SK-N-SH treated with all-trans-retinoic acid at 6 μM for 48 hours (cell line): ENCODE measurements around the gene CHCHD6.

Experiments
- ATAC-seq: fragments of 200-7000 bp; cut with Tn5 transposase; 3 replicates; pipeline ENCODE4 v1.9.1; 2020; ENCODE audit warnings: mild to moderate bottlenecking, moderate library complexity
- ARNTL ChIP-seq: fragments of 450-650 bp; formaldehyde crosslinking; IDR thresholded peaks from 2 replicates; pipeline ENCODE4 v1.5.0; 2020; ENCODE audit warnings: low read depth, mild to moderate bottlenecking, moderate library complexity, borderline replicate concordance
- BACH2 ChIP-seq: fragments of 250-450 bp; sonication (Bioruptor Pico); IDR thresholded peaks from 2 replicates; pipeline ENCODE4 v1.9.0; 2021; ENCODE audit warnings: mild to moderate bottlenecking, borderline replicate concordance
- CSDC2 ChIP-seq: fragments of 250-450 bp; sonication (Bioruptor Pico); IDR thresholded peaks from 2 replicates; pipeline ENCODE4 v1.5.0; 2020; ENCODE audit warnings: mild to moderate bottlenecking, moderate library complexity
- ESRRG ChIP-seq: fragments of 250-450 bp; sonication (Bioruptor Pico); IDR thresholded peaks from 2 replicates; pipeline ENCODE4 v1.6.1; 2021; ENCODE audit warnings: mild to moderate bottlenecking
- GLIS3 ChIP-seq: fragments of 250-450 bp; sonication (Bioruptor Pico); IDR thresholded peaks from 2 replicates; pipeline ENCODE4 v1.5.0; 2020; ENCODE audit warnings: mild to moderate bottlenecking, moderate library complexity
- ISL1 ChIP-seq: fragments of 250-450 bp; sonication (Bioruptor Pico); IDR thresholded peaks from 2 replicates; pipeline ENCODE4 v2.1.2; 2022; ENCODE audit warnings: mild to moderate bottlenecking, moderate library complexity
- OSR1 ChIP-seq: fragments of 250-450 bp; sonication (Bioruptor Pico); IDR thresholded peaks from 2 replicates; pipeline ENCODE4 v1.8.0; 2022; ENCODE audit warnings: moderate library complexity, mild to moderate bottlenecking, inconsistent platforms
- POU6F1 ChIP-seq: fragments of 250-450 bp; sonication (Bioruptor Pico); IDR thresholded peaks from 2 replicates; pipeline ENCODE4 v1.8.0; 2021; ENCODE audit warnings: low read depth, mild to moderate bottlenecking, moderate library complexity, borderline replicate concordance
- PPARA ChIP-seq: fragments of 250-450 bp; sonication (Bioruptor Pico); IDR thresholded peaks from 2 replicates; pipeline ENCODE4 v1.5.0; 2020; ENCODE audit warnings: mild to moderate bottlenecking, borderline replicate concordance
- ZC3H10 ChIP-seq: fragments of 250-450 bp; sonication (Bioruptor Pico); IDR thresholded peaks from 2 replicates; pipeline ENCODE4 v1.5.1; 2021; ENCODE audit warnings: mild to moderate bottlenecking, moderate library complexity
- ZFP30 ChIP-seq: fragments of 450-650 bp; formaldehyde crosslinking; IDR thresholded peaks from 2 replicates; pipeline ENCODE4 v1.5.0; 2022; ENCODE audit warnings: mild to moderate bottlenecking, moderate library complexity
- ZNF565 ChIP-seq: fragments of 450-650 bp; formaldehyde crosslinking; conservative IDR thresholded peaks from 2 replicates; pipeline ENCODE4 v1.5.0; 2020; ENCODE audit warnings: low read depth, mild to moderate bottlenecking, moderate library complexity
- ZNF70 ChIP-seq: fragments of 450-650 bp; formaldehyde crosslinking; IDR thresholded peaks from 2 replicates; pipeline ENCODE4 v1.5.0; 2020; ENCODE audit warnings: mild to moderate bottlenecking, moderate library complexity
- TF ChIP-seq, protein P1 (sequence below): fragments of 250-450 bp; sonication (Bioruptor Pico); IDR thresholded peaks from 2 replicates; pipeline ENCODE4 v1.5.1; 2020; ENCODE audit warnings: low read depth, mild to moderate bottlenecking, moderate library complexity
- TF ChIP-seq, protein P2 (sequence below): fragments of 250-450 bp; sonication (Bioruptor Pico); IDR thresholded peaks from 2 replicates; pipeline ENCODE4 v1.5.0; 2020; ENCODE audit warnings: mild to moderate bottlenecking, moderate library complexity
- TF ChIP-seq, protein P3 (sequence below): fragments of 250-450 bp; sonication (Bioruptor Pico); IDR thresholded peaks from 2 replicates; pipeline ENCODE4 v1.8.0; 2020; ENCODE audit warnings: mild to moderate bottlenecking, moderate library complexity, borderline replicate concordance

The CHCHD6 gene

DNA sequence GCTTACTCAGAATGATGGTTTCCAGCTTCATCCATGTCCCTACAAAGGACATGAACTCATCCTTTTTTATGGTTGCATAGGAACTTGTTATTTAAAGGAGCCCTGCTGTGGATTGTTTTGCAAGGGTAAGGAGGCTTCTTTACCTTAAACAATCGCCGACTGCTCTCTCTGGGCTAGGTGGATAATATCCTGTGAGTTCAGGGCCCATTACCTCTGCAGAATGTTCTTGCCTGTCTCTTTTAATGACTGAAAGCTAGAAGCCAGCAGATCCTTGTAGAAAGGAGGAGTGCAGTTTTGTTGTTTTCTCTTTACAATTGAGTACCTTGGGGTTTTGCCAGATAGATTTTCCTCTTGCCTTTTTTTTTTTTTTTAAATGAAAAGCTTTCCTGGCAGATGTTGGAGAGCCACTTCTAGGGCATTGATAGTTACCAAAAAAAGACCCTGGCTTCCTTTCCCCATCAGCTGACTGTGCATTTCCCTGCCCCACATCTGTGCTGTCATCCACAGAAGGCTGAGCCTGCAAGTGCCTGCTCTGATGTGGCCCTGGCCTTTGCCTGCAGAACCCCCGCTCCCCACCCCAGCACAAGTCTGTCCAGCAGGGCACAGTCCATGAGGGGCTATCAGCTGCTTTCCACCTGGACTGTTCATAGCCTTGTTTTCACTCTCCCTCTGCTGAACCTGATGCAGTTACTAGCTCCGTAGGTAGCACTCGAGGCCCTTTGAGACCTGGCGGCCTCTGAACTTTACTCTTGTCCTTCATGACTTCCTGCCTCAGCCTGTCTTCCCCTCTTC, 113.1 kb downstream of the CHCHD6 start (continued):
- TF ChIP-seq ZNF565 (CRISPR knock-in tag) = no peak
- no peak for TF ChIP-seq PPARA
- TF ChIP-seq, protein P1, sequence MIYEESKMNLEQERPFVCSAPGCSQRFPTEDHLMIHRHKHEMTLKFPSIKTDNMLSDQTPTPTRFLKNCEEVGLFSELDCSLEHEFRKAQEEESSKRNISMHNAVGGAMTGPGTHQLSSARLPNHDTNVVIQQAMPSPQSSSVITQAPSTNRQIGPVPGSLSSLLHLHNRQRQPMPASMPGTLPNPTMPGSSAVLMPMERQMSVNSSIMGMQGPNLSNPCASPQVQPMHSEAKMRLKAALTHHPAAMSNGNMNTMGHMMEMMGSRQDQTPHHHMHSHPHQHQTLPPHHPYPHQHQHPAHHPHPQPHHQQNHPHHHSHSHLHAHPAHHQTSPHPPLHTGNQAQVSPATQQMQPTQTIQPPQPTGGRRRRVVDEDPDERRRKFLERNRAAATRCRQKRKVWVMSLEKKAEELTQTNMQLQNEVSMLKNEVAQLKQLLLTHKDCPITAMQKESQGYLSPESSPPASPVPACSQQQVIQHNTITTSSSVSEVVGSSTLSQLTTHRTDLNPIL (CRISPR knock-in tag) = no peak

GRCh38 chr3:126817781-126818180, 113.7 kb downstream of the CHCHD6 start:
- TF ChIP-seq, protein P2, sequence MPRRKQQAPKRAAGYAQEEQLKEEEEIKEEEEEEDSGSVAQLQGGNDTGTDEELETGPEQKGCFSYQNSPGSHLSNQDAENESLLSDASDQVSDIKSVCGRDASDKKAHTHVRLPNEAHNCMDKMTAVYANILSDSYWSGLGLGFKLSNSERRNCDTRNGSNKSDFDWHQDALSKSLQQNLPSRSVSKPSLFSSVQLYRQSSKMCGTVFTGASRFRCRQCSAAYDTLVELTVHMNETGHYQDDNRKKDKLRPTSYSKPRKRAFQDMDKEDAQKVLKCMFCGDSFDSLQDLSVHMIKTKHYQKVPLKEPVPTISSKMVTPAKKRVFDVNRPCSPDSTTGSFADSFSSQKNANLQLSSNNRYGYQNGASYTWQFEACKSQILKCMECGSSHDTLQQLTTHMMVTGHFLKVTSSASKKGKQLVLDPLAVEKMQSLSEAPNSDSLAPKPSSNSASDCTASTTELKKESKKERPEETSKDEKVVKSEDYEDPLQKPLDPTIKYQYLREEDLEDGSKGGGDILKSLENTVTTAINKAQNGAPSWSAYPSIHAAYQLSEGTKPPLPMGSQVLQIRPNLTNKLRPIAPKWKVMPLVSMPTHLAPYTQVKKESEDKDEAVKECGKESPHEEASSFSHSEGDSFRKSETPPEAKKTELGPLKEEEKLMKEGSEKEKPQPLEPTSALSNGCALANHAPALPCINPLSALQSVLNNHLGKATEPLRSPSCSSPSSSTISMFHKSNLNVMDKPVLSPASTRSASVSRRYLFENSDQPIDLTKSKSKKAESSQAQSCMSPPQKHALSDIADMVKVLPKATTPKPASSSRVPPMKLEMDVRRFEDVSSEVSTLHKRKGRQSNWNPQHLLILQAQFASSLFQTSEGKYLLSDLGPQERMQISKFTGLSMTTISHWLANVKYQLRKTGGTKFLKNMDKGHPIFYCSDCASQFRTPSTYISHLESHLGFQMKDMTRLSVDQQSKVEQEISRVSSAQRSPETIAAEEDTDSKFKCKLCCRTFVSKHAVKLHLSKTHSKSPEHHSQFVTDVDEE = no peak
- TF ChIP-seq ZFP30 (no peak), CSDC2 (CRISPR knock-in tag) (no peak), ZC3H10 (CRISPR knock-in tag) (no peak), ZNF565 (CRISPR knock-in tag) (no peak), ZNF70 (CRISPR knock-in tag) (no peak), OSR1 (CRISPR knock-in tag) (no peak), ARNTL (CRISPR knock-in tag) (no peak), ISL1 (CRISPR knock-in tag) (no peak), BACH2 (CRISPR knock-in tag) (no peak), ESRRG (CRISPR knock-in tag) (no peak)
- TF ChIP-seq, protein P3, sequence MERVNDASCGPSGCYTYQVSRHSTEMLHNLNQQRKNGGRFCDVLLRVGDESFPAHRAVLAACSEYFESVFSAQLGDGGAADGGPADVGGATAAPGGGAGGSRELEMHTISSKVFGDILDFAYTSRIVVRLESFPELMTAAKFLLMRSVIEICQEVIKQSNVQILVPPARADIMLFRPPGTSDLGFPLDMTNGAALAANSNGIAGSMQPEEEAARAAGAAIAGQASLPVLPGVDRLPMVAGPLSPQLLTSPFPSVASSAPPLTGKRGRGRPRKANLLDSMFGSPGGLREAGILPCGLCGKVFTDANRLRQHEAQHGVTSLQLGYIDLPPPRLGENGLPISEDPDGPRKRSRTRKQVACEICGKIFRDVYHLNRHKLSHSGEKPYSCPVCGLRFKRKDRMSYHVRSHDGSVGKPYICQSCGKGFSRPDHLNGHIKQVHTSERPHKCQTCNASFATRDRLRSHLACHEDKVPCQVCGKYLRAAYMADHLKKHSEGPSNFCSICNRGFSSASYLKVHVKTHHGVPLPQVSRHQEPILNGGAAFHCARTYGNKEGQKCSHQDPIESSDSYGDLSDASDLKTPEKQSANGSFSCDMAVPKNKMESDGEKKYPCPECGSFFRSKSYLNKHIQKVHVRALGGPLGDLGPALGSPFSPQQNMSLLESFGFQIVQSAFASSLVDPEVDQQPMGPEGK (CRISPR knock-in tag) = no peak
- ATAC-seq = no peak

- TF ChIP-seq PPARA (no peak), ARNTL (CRISPR knock-in tag) (no peak), POU6F1 (no peak), BACH2 (CRISPR knock-in tag) (no peak), ZC3H10 (CRISPR knock-in tag) (no peak)
- no peak for ATAC-seq
Observed at GRCh38 chr3:126818400-126819095, 114.5 kb downstream of the CHCHD6 start.

- no peak for TF ChIP-seq BACH2 (CRISPR knock-in tag)
- TF ChIP-seq ESRRG (CRISPR knock-in tag) = no peak
- TF ChIP-seq, all 23 proteins: peak for 0
- no peak for ATAC-seq
Observed at GRCh38 chr3:126826693-126827092, 122.7 kb downstream of the CHCHD6 start.

- no peak for TF ChIP-seq GLIS3 (CRISPR knock-in tag)
Observed at GRCh38 chr3:126827121-126827520, 123.1 kb downstream of the CHCHD6 start.

More at GRCh38 chr3:126827121-126827520, 123.1 kb downstream of the CHCHD6 start:
- ATAC-seq = no peak
